Epidermal melanocyte (primary cell): Measurements from ENCODE around the gene TOP3A.
"Not testable (repeated sequence)": the region's sequence is repeated elsewhere in the genome, so short reads cannot be mapped to it uniquely, and the experiment has no call there.

Source experiments
- DNase-seq: peaks from one replicate; pipeline ENCODE4 v3.0.0; 2011; ENCODE audit warnings: low spot score; ENCODE audit not compliant: insufficient read length

Gene TOP3A

GRCh38 chr17:18324140-18325050 is 9.6 kb upstream of the TOP3A start:
- DNase-seq, result no peak

GRCh38 chr17:18323507-18324139 is 8.8 kb upstream of the TOP3A start:
- DNase-seq, result no peak

DNA sequence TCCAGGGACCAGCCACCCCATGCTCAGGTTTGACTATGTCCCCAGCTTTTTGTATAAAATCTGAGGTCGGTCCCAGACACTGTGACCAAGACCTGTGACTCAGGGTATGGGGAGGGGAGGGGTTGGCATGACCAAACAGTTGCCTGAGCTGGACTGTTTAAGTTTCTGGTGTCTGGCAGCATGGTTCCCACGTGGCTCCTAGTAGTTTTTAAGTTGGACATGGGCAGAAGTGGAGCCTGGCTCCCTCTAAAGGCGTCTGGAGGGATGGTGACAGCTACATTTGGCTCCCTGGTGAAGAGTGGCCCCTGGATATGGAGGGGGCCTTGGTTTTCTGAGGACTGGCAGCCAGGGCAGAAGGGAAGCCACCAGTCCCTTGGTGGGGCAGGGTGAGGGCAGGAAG is 8.2 kb upstream of the TOP3A start:
- DNase-seq, result no peak

DNA sequence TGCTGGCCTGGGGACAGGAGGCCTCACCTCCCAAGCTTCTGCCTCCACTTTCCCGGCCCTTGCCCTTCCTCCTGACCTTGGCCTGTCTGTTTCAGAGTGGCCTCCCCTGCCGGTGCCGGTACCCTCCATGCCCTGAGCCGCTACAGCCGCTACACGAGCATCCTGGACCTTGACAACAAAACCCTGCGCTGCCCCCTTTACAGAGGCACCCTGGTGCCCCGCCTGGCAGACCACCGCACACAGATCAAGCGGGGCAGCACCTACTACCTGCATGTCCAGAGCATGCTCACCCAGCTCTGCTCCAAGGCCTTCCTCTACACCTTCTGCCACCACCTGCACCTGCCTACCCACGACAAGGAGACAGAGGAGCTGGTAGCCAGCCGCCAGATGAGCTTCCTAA is 7.7 kb upstream of the TOP3A start:
- DNase-seq, result no peak

DNA sequence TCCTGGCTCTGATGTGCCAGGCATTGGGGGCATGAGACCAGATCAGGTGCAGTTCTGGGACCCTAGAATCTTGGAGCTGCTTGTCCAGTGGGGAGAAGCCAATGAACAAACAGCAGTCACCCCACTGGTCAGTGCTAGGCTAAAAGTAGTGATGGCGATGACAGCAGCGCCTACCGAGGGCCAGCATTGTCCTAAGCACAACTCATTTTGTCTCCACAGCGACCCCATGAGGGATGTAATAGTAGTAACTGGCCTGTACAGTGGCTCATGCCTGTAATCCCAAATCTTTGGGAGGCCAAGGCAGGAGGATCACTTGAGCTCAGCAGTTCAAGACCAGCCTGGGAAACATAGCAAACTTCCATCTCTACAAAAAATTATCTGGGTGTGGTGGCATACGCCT is 6.5 kb upstream of the TOP3A start:
- DNase-seq, result no peak

GRCh38 chr17:18320301-18320700 is 5.5 kb upstream of the TOP3A start:
- no peak for DNase-seq

- no peak for DNase-seq
Measured at GRCh38 chr17:18319604-18320256, 4.9 kb upstream of the TOP3A start.

- no peak for DNase-seq
Measured at GRCh38 chr17:18318771-18319450, 4.1 kb upstream of the TOP3A start.

GRCh38 chr17:18318117-18318516 is 3.3 kb upstream of the TOP3A start:
- DNase-seq, result no peak

DNA sequence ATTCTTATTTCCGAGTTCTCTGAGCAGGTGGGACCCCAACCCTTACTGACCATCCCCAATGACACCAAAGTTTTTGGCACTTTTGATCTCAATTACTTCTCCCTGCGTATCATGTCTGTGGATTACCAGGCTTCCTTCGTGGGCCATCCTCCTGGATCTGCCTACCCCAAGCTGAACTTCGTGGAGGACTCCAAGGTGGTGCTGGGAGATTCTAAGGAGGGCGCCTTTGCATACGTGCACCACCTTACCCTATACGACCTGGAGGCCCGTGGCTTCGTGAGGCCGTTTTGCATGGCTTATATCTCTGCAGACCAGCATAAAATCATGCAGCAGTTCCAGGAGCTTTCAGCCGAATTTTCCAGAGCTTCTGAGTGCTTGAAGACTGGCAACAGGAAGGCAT is 1.2 kb upstream of the TOP3A start:
- DNase-seq, result no peak

DNA sequence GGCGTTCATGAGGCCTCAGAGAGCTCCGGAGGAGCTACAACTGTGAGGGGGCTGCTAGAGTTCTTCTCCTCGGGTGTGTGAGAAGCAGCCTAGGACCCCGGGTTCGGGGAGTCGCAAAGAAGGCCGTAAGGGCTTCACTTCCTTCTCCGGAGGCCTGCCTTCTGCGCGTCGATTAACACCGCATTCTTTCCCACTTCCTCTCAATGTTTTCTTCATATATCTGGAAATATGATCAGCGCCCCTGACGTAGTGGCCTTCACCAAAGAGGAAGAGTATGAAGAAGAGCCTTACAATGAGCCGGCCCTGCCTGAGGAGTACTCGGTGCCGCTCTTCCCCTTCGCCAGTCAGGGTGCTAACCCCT is 748 bp upstream of the TOP3A start:
- no peak for DNase-seq

GRCh38 chr17:18314059-18314730 is 599 bp downstream of the TOP3A start:
- no peak for DNase-seq

- no peak for DNase-seq
Measured at GRCh38 chr17:18309202-18309601, 5.6 kb downstream of the TOP3A start.

- not testable (repeated sequence) for DNase-seq
Measured at GRCh38 chr17:18303206-18303605, 11.6 kb downstream of the TOP3A start.

DNA sequence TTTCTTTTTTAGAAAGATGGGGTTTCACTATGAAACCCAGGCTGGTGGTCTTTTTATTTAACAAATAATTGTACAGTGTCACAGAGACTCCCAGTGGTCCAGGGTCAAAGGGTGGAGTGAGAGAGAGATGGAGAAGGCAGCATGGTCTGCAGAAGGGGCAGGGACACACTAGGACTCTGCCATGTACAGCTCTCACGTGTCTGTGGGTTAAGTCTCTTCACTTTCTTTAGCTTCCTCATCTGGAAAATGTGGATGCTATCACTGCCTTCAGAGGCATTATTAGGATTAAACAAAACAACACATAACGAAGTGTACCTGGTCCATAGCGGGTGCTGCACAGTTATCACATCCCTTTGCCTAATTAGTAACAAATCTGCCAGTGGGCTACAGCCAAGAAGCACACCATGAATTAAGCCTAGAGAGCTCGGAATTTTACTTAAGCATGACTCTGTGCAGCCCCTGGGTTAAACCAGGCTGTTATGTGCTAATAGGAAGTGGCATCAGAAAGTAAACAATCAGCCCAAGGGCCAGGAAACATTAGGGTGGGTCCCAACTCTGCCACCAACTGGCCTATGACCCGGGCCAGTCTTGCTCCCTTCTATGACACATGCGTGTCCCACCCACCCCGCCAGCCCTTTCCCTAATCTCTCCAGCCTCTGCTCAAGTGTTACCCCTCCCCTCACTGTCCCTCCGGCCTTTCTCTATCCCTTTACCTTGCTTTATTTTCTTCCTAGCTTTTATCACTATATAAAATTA is 13.9 kb downstream of the TOP3A start:
- DNase-seq, result no peak

DNA sequence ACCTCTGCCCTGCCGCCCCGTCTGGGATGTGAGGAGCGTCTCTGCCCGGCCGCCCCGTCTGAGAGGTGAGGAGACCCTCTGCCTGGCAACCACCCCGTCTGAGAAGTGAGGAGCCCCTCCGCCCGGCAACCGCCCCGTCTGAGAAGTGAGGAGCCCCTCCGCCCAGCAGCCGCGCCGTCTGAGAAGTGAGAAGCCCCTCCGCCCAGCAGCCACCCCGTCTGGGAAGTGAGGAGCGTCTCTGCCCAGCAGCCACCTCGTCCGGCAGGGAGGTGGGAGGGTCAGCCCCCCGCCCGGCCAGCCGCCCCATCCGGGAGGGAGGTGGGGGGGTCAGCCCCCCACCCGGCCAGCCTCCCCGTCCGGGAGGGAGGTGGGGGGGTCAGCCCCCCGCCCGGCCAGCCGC is 16.7 kb downstream of the TOP3A start:
- not testable (repeated sequence) for DNase-seq

DNA sequence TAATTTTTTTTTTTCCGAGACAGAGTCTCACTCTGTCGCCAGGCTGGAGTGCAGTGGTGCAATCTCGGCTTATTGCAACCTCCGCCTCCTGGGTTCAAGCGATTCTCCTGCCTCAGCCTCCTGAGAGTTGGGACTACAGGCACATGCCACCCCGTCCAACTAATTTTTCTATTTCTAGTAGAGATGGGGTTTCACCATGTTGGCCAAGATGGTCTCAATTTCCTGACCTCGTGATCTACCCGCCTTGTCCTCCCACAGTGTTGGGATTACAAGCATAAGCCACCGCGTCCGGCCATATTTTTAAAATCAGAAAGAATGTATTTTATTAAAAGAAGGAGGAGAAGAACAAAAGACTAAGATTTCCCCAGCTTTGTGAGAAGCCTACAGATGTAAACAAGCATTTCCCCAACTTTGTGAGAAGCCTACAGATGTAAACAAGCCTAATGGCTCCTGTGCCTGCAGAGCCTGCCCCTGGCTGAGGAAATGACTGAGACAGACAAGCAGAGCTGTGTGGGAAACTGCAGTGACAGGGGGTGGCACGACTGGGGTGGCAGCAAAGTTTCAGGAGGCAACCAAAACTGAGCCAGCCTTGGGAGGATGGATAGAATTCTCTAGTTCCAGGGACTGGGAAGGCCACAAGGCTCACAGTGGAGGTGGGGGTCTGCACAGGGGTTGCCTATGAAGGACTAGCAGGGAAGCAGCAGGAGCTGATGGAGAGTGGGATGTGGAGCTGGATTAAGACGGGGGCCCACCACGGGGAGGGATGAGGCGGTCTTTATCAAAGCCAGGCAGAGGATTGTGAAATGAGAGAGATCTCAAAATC is 22.9 kb downstream of the TOP3A start:
- no peak for DNase-seq

- no peak for DNase-seq
Measured at GRCh38 chr17:18285296-18285695, 29.5 kb downstream of the TOP3A start.

DNA sequence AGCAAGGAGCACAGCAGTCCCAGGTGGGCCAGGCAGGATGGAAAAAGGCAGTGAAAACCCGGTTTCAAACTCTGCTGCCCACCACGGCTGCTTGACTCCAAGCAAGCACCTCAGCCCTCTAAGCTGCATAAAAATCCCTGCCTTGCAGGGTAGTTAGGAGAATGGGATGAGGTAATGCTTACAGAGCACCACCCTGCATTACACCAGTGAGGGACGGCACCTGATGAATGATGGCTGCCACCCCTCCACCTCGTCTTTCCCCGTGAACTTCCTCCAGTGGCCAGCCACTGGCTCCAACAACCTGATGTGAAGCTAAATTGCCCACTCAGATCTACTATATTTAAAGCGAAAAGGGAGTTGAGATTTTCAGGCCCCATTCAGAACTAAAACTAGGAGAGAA is 33.0 kb downstream of the TOP3A start:
- DNase-seq, result no peak
